ENCODE measurements around the gene ADGRF5. TPM values are rescaled to one million over a fixed set of nuclear protein-coding genes. Genes with fewer than 3 reads are reported as not detected.
"Not testable (repeated sequence)": the region's sequence is repeated elsewhere in the genome, so short reads cannot be mapped to it uniquely, and the experiment has no call there.

ADGRF5 gene
- total RNA-seq, 1 donor from 2014 or later: 238 TPM

GRCh38 chr6:46849361-46849690 is 72.4 kb downstream of the ADGRF5 start:
- Histone ChIP-seq H3K27me3 (ENCODE audit: low read depth) (no peaks in the 10 kb centered on the region), H3K4me1 (peaks cover 19% of the 10 kb centered on the region), H3K36me3 (peaks cover 3% of the 10 kb centered on the region), H3K9me3 (no peaks in the 10 kb centered on the region), H3K27ac (no peak overlapping the region), H3K4me3 (no peak overlapping the region)
- DNase-seq (no peak), ATAC-seq (peak in 1 of 2 donors; percentile 18)
- intact Hi-C loops (cut with DNase I): loop anchor here (5.0 kb wide), 1 partner anchor 143 kb away; no protein-coding TSS in a partner anchor
- TF ChIP-seq, protein P1, sequence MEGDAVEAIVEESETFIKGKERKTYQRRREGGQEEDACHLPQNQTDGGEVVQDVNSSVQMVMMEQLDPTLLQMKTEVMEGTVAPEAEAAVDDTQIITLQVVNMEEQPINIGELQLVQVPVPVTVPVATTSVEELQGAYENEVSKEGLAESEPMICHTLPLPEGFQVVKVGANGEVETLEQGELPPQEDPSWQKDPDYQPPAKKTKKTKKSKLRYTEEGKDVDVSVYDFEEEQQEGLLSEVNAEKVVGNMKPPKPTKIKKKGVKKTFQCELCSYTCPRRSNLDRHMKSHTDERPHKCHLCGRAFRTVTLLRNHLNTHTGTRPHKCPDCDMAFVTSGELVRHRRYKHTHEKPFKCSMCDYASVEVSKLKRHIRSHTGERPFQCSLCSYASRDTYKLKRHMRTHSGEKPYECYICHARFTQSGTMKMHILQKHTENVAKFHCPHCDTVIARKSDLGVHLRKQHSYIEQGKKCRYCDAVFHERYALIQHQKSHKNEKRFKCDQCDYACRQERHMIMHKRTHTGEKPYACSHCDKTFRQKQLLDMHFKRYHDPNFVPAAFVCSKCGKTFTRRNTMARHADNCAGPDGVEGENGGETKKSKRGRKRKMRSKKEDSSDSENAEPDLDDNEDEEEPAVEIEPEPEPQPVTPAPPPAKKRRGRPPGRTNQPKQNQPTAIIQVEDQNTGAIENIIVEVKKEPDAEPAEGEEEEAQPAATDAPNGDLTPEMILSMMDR (IDR thresholded peaks at IDR 0.05): no peak

DNA sequence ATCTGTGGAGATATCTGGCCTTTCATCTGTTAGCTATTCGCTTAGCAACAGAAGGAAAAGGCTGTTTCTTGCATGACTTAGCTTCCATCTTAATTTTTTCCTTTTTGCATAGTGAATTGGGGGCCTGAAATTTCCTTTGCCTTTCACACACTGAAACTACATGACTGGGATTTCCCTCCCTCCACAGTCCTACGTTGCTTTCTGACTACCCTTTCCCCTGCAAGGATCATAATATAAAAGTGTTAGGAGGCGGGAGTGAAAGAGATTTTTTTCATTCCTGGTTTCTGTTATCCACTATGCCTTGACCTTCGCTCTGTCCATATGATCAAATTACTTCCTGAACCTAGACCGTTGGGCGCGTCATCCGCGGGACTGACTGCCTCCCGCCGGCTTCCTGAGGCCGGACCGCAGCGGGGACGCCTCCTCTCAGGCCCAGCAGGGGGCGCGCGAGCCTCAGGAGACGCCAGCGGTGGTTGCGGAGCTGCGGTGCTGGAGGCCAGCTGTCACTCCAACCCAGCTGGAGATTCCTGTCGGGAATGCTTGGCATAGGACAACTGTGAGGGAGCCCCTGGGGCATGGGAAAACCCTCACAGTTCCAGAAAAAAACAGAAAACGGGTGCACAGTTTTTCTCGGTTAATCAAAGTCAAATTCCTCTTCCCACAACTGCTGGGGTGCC is 72.9 kb downstream of the ADGRF5 start:
- H3K4me1 ChIP-seq: peaks cover 19% of the 10 kb centered on the region
- H3K27ac ChIP-seq: no peak overlapping the region
- no peaks in the 10 kb centered on the region for H3K36me3 ChIP-seq
- H3K27me3 ChIP-seq (ENCODE audit: low read depth): no peaks in the 10 kb centered on the region
- intact Hi-C loops (cut with DNase I): loop anchor here (5.0 kb wide), 1 partner anchor 143 kb away; no protein-coding TSS in a partner anchor
- peak; percentile 96 to 97 for ATAC-seq
- TF ChIP-seq, protein P1 (IDR thresholded peaks at IDR 0.05): peak; percentile 97
- DNase-seq: peak; percentile 93
- H3K4me3 ChIP-seq: peak overlapping the region; percentile 21
- H3K9me3 ChIP-seq: no peaks in the 10 kb centered on the region

- H3K36me3 ChIP-seq: no peaks in the 10 kb centered on the region
- DNase-seq (no peak), ATAC-seq (no peak)
- H3K9me3 ChIP-seq: peaks cover 15% of the 10 kb centered on the region
- no peak overlapping the region for H3K27ac ChIP-seq
- TF ChIP-seq, protein P1 (IDR thresholded peaks at IDR 0.05): no peak
- H3K4me3 ChIP-seq: no peak overlapping the region
- H3K4me1 ChIP-seq: peaks cover 12% of the 10 kb centered on the region
- no peaks in the 10 kb centered on the region for H3K27me3 ChIP-seq (ENCODE audit: low read depth)
- intact Hi-C loops (cut with DNase I): loop anchor here (5.0 kb wide), 1 partner anchor 147 kb away; no protein-coding TSS in a partner anchor
Observed at GRCh38 chr6:46845126-46845525, 76.6 kb downstream of the ADGRF5 start.

DNA sequence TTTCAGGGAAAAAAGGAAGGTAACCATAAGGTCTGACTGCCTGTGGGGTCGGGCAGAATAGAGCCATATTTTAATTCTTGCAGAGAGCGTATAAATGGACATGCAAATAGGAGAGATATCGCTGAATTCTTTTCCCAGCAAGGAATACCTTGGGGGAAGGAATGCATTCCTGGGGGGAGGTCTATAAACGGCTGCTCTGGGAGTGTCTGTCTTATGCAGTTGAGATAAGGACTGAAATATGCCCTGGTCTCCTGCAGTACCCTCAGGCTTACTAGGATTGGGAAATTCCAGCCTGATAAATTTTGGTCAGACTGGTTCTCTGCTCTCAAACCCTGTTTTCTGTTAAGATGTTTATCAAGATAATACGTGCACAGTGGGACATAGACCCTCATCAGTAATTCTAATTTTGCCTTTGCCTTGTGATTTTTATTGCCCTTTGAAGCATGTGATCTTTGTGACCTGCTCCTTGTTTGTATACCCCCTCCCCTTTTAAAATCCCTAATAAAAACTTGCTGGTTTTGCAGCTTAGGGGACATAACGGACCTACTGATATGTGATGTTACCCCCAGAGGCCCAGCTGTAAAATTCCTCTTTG is 79.4 kb downstream of the ADGRF5 start:
- intact Hi-C loops (cut with DNase I): not testable (repeated sequence)

DNA sequence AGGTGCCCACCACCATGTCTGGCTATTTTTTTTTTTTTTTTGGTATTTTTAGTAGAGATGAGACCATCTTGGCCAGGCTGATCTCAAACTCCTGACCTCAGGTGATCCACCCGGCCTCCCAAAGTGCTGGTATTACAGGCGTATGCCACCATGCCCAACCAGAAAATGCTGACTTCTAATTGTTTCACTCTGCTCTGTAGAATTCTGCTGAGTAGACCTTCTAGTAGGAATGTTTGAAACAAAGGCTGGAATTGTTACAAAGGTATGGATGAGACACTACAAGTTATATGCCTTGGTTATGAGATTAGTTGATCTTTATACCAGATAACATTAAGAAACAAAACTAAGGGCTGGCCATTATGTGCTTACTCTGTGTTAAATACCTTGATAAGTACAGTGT is 83.7 kb downstream of the ADGRF5 start:
- H3K9me3 ChIP-seq: peaks cover 12% of the 10 kb centered on the region
- ATAC-seq: no peak
- no peaks in the 10 kb centered on the region for H3K36me3 ChIP-seq

More for the DNA sequence above, 79.4 kb downstream of the ADGRF5 start:
- not testable (repeated sequence) for H3K27me3 ChIP-seq (ENCODE audit: low read depth); DNase-seq; H3K36me3 ChIP-seq; H3K27ac ChIP-seq; ATAC-seq; H3K4me3 ChIP-seq; H3K4me1 ChIP-seq
- H3K9me3 ChIP-seq: peaks cover 15% of the 10 kb centered on the region

GRCh38 chr6:46834991-46835390 is 86.7 kb downstream of the ADGRF5 start:
- H3K27me3 ChIP-seq (ENCODE audit: low read depth); H3K4me3 ChIP-seq; DNase-seq; H3K4me1 ChIP-seq; ATAC-seq; H3K9me3 ChIP-seq; H3K27ac ChIP-seq; H3K36me3 ChIP-seq; intact Hi-C loops (cut with DNase I): not testable (repeated sequence)

More for the DNA sequence above, 83.7 kb downstream of the ADGRF5 start:
- no peak overlapping the region for H3K4me3 ChIP-seq
- TF ChIP-seq, protein P1 (IDR thresholded peaks at IDR 0.05): no peak
- no peaks in the 10 kb centered on the region for H3K27me3 ChIP-seq (ENCODE audit: low read depth)
- intact Hi-C loops (cut with DNase I): no loop called here
- H3K4me1 ChIP-seq: no peaks in the 10 kb centered on the region
- H3K27ac ChIP-seq: no peak overlapping the region
- no peak for DNase-seq

DNA sequence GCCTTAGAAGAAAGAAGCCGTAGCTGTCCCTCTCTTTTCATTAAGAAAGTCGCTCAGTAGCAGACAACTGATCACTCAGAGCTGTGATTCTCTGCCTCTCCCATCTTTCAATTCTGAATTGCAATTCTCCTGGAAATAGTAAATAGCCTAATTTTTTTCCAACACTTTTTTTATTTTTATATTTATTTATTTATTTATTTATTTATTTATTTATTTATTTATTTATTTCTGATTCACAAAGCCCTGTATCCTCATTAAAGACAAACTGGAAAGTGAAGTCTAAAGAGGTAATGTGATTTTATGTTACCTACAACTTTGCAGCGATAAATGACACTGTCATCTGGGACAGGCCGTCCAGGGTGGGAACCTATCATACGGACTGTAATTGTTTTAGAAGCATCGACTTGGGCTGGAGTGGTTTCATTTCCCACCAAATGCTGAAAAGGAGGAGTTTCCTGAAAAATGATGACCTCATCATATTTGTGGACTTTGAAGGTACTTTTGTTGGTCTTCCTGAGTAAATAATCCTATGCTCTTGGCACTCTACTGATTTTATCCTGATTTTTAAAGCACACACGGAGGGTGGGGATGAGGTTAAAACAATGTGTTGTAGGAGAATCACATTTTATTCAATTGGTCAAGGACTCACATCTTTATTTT is 87.4 kb downstream of the ADGRF5 start:
- H3K9me3 ChIP-seq, ATAC-seq: not testable (repeated sequence)

More for the DNA sequence above, 87.4 kb downstream of the ADGRF5 start:
- H3K4me3 ChIP-seq; H3K4me1 ChIP-seq; intact Hi-C loops (cut with DNase I); H3K27me3 ChIP-seq (ENCODE audit: low read depth); DNase-seq; H3K36me3 ChIP-seq; H3K27ac ChIP-seq: not testable (repeated sequence)

Measured in lower lobe of right lung (tissue), 2 donors.